ENCODE measurements around the gene ANKRD7.

GRCh38 chr7:118183428-118183785, 41.1 kb upstream of the ANKRD7 start:
- TF ChIP-seq FOXP1 (CRISPR knock-in tag; IDR thresholded peaks at IDR 0.05; ENCODE audit: borderline replicate concordance) (no peak), CTCF (IDR thresholded peaks at IDR 0.05) (no peak)

Measured in WTC11 (cell line).